ENCODE results near the gene CCDC124.

DNA sequence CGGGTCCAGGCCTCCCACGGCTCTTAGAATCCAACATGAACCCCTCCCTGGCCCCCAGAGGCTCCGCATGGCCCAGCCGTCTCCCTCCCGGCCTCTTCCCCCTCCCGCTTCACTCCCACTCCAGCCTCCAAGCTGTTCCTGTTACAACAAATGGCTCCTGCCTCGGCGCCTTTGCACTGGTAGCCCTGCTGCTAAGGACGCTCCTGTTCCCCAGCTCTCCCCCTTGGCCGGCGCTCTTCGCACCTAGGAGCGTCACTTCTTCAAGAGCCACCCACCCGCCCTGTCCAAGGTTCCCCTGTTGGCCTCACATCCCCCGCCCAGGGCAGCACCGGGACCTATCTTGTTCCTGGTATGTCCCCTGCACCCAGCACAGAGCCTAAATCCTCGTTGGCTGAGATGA is 9.4 kb downstream of the CCDC124 start:
- TF ChIP-seq, protein P1, sequence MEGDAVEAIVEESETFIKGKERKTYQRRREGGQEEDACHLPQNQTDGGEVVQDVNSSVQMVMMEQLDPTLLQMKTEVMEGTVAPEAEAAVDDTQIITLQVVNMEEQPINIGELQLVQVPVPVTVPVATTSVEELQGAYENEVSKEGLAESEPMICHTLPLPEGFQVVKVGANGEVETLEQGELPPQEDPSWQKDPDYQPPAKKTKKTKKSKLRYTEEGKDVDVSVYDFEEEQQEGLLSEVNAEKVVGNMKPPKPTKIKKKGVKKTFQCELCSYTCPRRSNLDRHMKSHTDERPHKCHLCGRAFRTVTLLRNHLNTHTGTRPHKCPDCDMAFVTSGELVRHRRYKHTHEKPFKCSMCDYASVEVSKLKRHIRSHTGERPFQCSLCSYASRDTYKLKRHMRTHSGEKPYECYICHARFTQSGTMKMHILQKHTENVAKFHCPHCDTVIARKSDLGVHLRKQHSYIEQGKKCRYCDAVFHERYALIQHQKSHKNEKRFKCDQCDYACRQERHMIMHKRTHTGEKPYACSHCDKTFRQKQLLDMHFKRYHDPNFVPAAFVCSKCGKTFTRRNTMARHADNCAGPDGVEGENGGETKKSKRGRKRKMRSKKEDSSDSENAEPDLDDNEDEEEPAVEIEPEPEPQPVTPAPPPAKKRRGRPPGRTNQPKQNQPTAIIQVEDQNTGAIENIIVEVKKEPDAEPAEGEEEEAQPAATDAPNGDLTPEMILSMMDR (IDR thresholded peaks at IDR 0.05) = no peak
- TF ChIP-seq POLR2A (IDR thresholded peaks at IDR 0.05) = no peak

Measured in right lobe of liver (tissue), 4 donors.